ENCODE data around the gene DUOX2.

Gene DUOX2

DNA sequence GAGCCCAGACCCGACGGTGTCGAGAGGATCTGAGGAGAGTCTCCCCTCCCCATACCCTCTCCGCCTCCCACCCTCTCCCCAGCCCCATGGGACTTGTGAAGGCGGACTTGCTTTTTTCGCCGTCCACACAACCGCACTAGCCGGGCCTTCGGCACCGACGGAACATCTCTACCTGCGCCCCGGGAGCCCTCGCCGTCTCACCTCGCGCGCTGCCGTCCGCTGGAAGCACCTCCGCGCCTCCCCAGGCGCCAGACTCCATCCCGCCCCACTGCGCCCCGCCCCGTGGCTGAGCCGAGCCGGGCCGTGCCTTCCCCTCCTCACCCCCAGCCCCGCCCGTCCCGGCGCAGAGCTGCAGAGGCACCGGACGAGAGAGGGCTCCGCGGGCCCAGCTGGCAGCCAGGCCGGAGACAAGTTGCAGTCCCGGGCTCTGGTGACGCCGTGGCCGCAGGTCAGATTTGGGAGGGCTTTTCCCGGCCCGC lies 15.7 kb upstream of the DUOX2 start, which contains the start of the genes DUOX1 and DUOXA1:
TSS of gene DUOX1 (plus strand) at position 344 of the 479 bp plus-strand sequence. CDS start 1,973 bp downstream, outside the sequence.
TSS of gene DUOXA1 (minus strand) at position 229 of the 479 bp plus-strand sequence. CDS start 6,865 bp downstream, outside the sequence.
- no peak for DNase-seq (ENCODE audit: low read depth, low spot score)
- in situ Hi-C loops (cut with HindIII; ENCODE audit: low sequenced_read_pairs): no loop called here
- no peak within 1 kb of the TSS for H3K4me3 ChIP-seq (ENCODE audit: low read depth, low read length)
- TF ChIP-seq, protein P1, sequence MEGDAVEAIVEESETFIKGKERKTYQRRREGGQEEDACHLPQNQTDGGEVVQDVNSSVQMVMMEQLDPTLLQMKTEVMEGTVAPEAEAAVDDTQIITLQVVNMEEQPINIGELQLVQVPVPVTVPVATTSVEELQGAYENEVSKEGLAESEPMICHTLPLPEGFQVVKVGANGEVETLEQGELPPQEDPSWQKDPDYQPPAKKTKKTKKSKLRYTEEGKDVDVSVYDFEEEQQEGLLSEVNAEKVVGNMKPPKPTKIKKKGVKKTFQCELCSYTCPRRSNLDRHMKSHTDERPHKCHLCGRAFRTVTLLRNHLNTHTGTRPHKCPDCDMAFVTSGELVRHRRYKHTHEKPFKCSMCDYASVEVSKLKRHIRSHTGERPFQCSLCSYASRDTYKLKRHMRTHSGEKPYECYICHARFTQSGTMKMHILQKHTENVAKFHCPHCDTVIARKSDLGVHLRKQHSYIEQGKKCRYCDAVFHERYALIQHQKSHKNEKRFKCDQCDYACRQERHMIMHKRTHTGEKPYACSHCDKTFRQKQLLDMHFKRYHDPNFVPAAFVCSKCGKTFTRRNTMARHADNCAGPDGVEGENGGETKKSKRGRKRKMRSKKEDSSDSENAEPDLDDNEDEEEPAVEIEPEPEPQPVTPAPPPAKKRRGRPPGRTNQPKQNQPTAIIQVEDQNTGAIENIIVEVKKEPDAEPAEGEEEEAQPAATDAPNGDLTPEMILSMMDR (IDR thresholded peaks at IDR 0.05; ENCODE audit: low read depth, low read length): no peak

DNA sequence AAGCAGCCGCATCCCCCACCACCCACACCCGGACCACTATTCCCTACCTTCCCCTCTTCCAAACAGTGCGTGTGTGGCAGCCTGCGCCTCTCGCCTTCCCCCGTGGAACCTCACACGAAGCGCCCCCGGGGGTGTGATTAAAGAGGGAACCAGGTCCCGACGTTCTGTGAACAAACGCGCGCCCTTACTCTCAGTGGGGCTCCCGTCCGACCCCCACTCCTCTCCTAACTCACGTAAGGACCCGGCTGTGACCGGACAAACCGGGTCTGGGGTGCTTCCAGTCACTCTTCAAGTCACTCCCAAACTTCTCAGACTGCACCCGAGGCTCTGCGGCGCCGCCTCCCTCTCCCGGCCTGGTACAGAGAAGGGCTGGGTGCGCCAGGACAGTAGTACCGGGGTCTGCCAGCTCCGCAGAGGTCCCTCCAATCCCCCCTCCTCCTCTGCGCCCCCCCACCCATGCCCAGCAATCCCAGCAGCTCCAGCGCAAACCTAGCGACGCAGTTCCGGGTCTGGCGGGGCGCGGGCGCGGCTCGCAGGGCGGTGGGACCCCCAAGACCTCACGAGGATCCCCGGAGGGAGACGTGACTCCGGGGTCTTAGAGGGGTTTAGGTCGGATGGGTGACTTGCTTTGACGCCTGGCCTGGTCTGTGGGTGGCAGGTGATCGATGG lies 15.1 kb upstream of the DUOX2 start:
- no peak for DNase-seq (ENCODE audit: low read depth, low spot score)
- TF ChIP-seq, protein P1 (IDR thresholded peaks at IDR 0.05; ENCODE audit: low read depth, low read length): no peak
- in situ Hi-C loops (cut with HindIII; ENCODE audit: low sequenced_read_pairs): no loop called here
- no peak overlapping the region for H3K4me3 ChIP-seq (ENCODE audit: low read depth, low read length)

GRCh38 chr15:45126535-45127158 lies 12.7 kb upstream of the DUOX2 start:
- in situ Hi-C loops (cut with HindIII; ENCODE audit: low sequenced_read_pairs): no loop called here
- H3K4me3 ChIP-seq (ENCODE audit: low read depth, low read length): no peak overlapping the region
- TF ChIP-seq, protein P1 (IDR thresholded peaks at IDR 0.05; ENCODE audit: low read depth, low read length): peak; percentile 64
- no peak for DNase-seq (ENCODE audit: low read depth, low spot score)

- no peak for DNase-seq (ENCODE audit: low read depth, low spot score)
- TF ChIP-seq, protein P1 (IDR thresholded peaks at IDR 0.05; ENCODE audit: low read depth, low read length): no peak
- H3K4me3 ChIP-seq (ENCODE audit: low read depth, low read length): no peak overlapping the region
- in situ Hi-C loops (cut with HindIII; ENCODE audit: low sequenced_read_pairs): no loop called here
Observed at GRCh38 chr15:45123397-45123796, 9.4 kb upstream of the DUOX2 start.

GRCh38 chr15:45122719-45123118 lies 8.7 kb upstream of the DUOX2 start:
- TF ChIP-seq, protein P1 (IDR thresholded peaks at IDR 0.05; ENCODE audit: low read depth, low read length): no peak
- in situ Hi-C loops (cut with HindIII; ENCODE audit: low sequenced_read_pairs): no loop called here
- H3K4me3 ChIP-seq (ENCODE audit: low read depth, low read length): no peak overlapping the region
- DNase-seq (ENCODE audit: low read depth, low spot score): no peak

DNA sequence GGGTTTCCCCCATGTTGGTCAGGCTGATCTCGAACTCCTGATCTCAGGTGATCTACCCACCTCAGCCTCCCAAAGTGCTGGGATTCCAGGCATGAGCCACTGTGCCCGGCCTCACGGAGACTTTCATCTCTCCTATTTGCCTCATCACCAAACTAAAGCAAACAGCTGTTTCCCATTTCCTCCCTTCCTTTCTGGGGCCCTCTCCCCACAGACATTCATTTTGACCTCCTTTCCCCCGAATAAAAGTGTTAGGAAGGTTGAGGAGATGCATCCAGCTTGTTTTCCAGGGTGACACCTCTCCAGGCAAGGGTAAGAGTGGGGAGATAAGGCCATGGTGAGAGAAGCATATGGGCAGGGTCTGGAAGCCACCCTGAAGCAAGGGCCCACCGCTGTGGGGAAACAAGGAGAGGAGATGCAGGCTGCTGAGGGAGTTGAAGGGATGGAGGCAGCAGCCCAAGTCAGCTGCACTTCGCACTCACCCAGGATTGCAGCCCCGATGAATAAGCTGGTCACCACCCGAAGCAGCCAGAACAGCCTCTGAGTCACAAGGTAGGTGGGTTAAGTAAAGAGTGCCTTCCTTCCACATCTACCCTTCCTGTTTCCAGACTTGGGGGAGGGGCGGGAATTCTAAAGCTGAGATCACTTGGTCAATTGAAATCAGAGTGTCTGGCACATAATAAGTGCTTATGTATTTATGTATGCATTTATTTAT lies 7.9 kb upstream of the DUOX2 start:
- TF ChIP-seq, protein P1 (IDR thresholded peaks at IDR 0.05; ENCODE audit: low read depth, low read length): no peak
- H3K4me3 ChIP-seq (ENCODE audit: low read depth, low read length): no peak overlapping the region
- peak; percentile 73 for DNase-seq (ENCODE audit: low read depth, low spot score)
- in situ Hi-C loops (cut with HindIII; ENCODE audit: low sequenced_read_pairs): no loop called here
